Sigmoid colon (tissue), 7 donors: Measurements from ENCODE around the gene ME3. TPM values are rescaled to one million over a fixed set of nuclear protein-coding genes. Genes with fewer than 3 reads are reported as not detected.

ENCODE experiments used
- DNase-seq: peaks from one replicate; pipeline ENCODE4 v3.0.0-alpha.2; 2019
- H3K27ac ChIP-seq, 4 donors: fragments of 200-600 bp; sonication (generic); one replicate each; pipeline ENCODE4 v1.5.1; 2016 to 2019; ENCODE audit warnings: mild to moderate bottlenecking in 1 of 4
- H3K27me3 ChIP-seq, 3 donors: fragments of 200-600 bp; sonication (generic); one replicate each; pipeline ENCODE4 v1.5.1; 2019; ENCODE audit warnings: mild to moderate bottlenecking in 1 of 3
- H3K36me3 ChIP-seq, 4 donors: fragments of 200-600 bp; sonication (generic); one replicate each; pipeline ENCODE4 v1.5.1; 2016 to 2019
- H3K4me1 ChIP-seq, 4 donors: fragments of 200-600 bp; sonication (generic); one replicate each; pipeline ENCODE4 v1.5.1; 2017 to 2019
- H3K4me3 ChIP-seq, 4 donors: fragments of 200-600 bp; sonication (generic); one replicate each; pipeline ENCODE4 v1.5.1; 2017 to 2019; ENCODE audit warnings: mild to moderate bottlenecking in 2 of 4, moderate library complexity in 1 of 4
- H3K9me3 ChIP-seq, 4 donors: fragments of 200-600 bp in 3 of 4; sonication (generic) in 3 of 4; one replicate each; pipeline versions ENCODE4 v1.5.1 to v1.6.1; 2013 to 2019
- CTCF ChIP-seq, 4 experiments: fragments of 450-650 bp in 3 of 4; fragments of 200-600 bp in 1 of 4; IDR thresholded peaks; one replicate each; pipeline ENCODE4 v1.5.1; 2016 to 2019; ENCODE audit warnings: antibody characterized with exemption in 4 of 4, mild to moderate bottlenecking in 3 of 4, moderate library complexity in 2 of 4
- EP300 ChIP-seq, 4 donors: sonication (generic); formaldehyde crosslinking; IDR thresholded peaks; one replicate each; pipeline ENCODE4 v1.6.1; 2017; ENCODE audit warnings: antibody characterized with exemption in 4 of 4
- POLR2A ChIP-seq, 2 donors: fragments of 450-650 bp; IDR thresholded peaks; one replicate each; pipeline ENCODE4 v1.6.1; 2016; ENCODE audit warnings: antibody characterized with exemption in 2 of 2, mild to moderate bottlenecking in 2 of 2, moderate library complexity in 2 of 2
- POLR2AphosphoS5 ChIP-seq, 4 donors: sonication (generic); formaldehyde crosslinking; IDR thresholded peaks; one replicate each; pipeline ENCODE4 v1.6.1; 2017; ENCODE audit warnings: antibody characterized with exemption in 4 of 4
- WGBS, 2 donors: extraction: QIAGEN DNeasy Blood & Tissue Kit; methylation state at CpG; one replicate each; pipeline ENCODE4 v1.1.7; 2013; 5-methylcytosine and 5-hydroxymethylcytosine counted together
- intact Hi-C: fragments of 100-400 bp; cut with DNase I; formaldehyde crosslinking; loops from one replicate; pipeline ENCODE4 v1.15.1; 2023
- polyA plus RNA-seq, 3 donors: library from polyadenylated mRNA; stranded (reverse); fragments of 200-250 nt; gene quantifications; one replicate each; pipeline ENCODE4 v1.2.3, GENCODE V29; 2013
- total RNA-seq, 4 donors: library from RNA; depleted of rRNA; stranded (reverse); fragments of >200 nt; gene quantifications; one replicate each; pipeline ENCODE4 v1.1.0, GENCODE V29; 2016
- donor health status: healthy with polysubstance abuse.
- donor health status: Bipolar disorder and iron deficiency.
- donor health status: healthy.

ME3 gene
- total and polyA plus RNA-seq, 7 donors = 7.8 to 53.2 (median 25.5) TPM

GRCh38 chr11:86416494-86416893, 255.9 kb downstream of the ME3 start:
- Histone ChIP-seq H3K4me3 (no peak overlapping the region), H3K9me3 (no peaks in the 10 kb centered on the region), H3K27ac (no peak overlapping the region), H3K36me3 (no peaks in the 10 kb centered on the region), H3K4me1 (peaks cover 0 to 5% (median 0%) of the 10 kb centered on the region in 4 donors), H3K27me3 (no peaks in the 10 kb centered on the region)
- no peak for DNase-seq
- intact Hi-C loops = no loop called here
- TF ChIP-seq POLR2A (IDR thresholded peaks at IDR 0.05) (no peak), POLR2AphosphoS5 (IDR thresholded peaks at IDR 0.05) (no peak), CTCF (IDR thresholded peaks at IDR 0.05) (no peak), EP300 (IDR thresholded peaks at IDR 0.05) (no peak)
- WGBS, 2 donors = 88 to 93% methylated on average over 1 of the region's 1 CpG

GRCh38 chr11:86415026-86415425, 257.4 kb downstream of the ME3 start:
- 76 to 79% methylated on average over 4 of the region's 4 CpGs for WGBS, 2 donors
- Histone ChIP-seq H3K27me3 (no peaks in the 10 kb centered on the region), H3K36me3 (no peaks in the 10 kb centered on the region), H3K27ac (no peak overlapping the region), H3K4me1 (peaks cover 0 to 5% (median 0%) of the 10 kb centered on the region in 4 donors), H3K9me3 (no peaks in the 10 kb centered on the region), H3K4me3 (no peak overlapping the region)
- intact Hi-C loops = no loop called here
- TF ChIP-seq POLR2AphosphoS5 (IDR thresholded peaks at IDR 0.05) (no peak), POLR2A (IDR thresholded peaks at IDR 0.05) (no peak), CTCF (IDR thresholded peaks at IDR 0.05) (no peak), EP300 (IDR thresholded peaks at IDR 0.05) (no peak)
- DNase-seq = no peak

GRCh38 chr11:86414032-86414431, 258.4 kb downstream of the ME3 start:
- H3K36me3 ChIP-seq = no peaks in the 10 kb centered on the region
- 96% methylated on average over 2 of the region's 2 CpGs for WGBS, 2 donors
- H3K4me1 ChIP-seq = peaks cover 0 to 5% (median 0%) of the 10 kb centered on the region in 4 donors
- DNase-seq = no peak
- no peaks in the 10 kb centered on the region for H3K9me3 ChIP-seq
- no peaks in the 10 kb centered on the region for H3K27me3 ChIP-seq
- intact Hi-C loops = no loop called here
- H3K4me3 ChIP-seq = no peak overlapping the region
- TF ChIP-seq POLR2A (IDR thresholded peaks at IDR 0.05) (no peak), POLR2AphosphoS5 (IDR thresholded peaks at IDR 0.05) (no peak), EP300 (IDR thresholded peaks at IDR 0.05) (no peak), CTCF (IDR thresholded peaks at IDR 0.05) (no peak)
- no peak overlapping the region for H3K27ac ChIP-seq

GRCh38 chr11:86408845-86409244, 263.6 kb downstream of the ME3 start:
- TF ChIP-seq CTCF (IDR thresholded peaks at IDR 0.05) (no peak), EP300 (IDR thresholded peaks at IDR 0.05) (no peak), POLR2A (IDR thresholded peaks at IDR 0.05) (no peak), POLR2AphosphoS5 (IDR thresholded peaks at IDR 0.05) (no peak)
- no peak overlapping the region for H3K27ac ChIP-seq
- H3K36me3 ChIP-seq = no peaks in the 10 kb centered on the region
- no peaks in the 10 kb centered on the region for H3K4me1 ChIP-seq
- no peaks in the 10 kb centered on the region for H3K27me3 ChIP-seq
- DNase-seq = no peak
- no peak overlapping the region for H3K4me3 ChIP-seq
- no peaks in the 10 kb centered on the region for H3K9me3 ChIP-seq
- intact Hi-C loops = no loop called here

- Histone ChIP-seq H3K4me1 (no peaks in the 10 kb centered on the region), H3K27ac (no peak overlapping the region), H3K9me3 (no peaks in the 10 kb centered on the region), H3K4me3 (no peak overlapping the region), H3K36me3 (no peaks in the 10 kb centered on the region), H3K27me3 (no peaks in the 10 kb centered on the region)
- no peak for DNase-seq
- no peak for TF ChIP-seq POLR2AphosphoS5 (IDR thresholded peaks at IDR 0.05)
- no peak for TF ChIP-seq POLR2A (IDR thresholded peaks at IDR 0.05)
- TF ChIP-seq EP300 (IDR thresholded peaks at IDR 0.05) = no peak
- no peak for TF ChIP-seq CTCF (IDR thresholded peaks at IDR 0.05)
- WGBS, 2 donors = 33 to 49% methylated on average over 1 of the region's 1 CpG
- intact Hi-C loops = no loop called here
Observed at GRCh38 chr11:86403458-86403857, 269.0 kb downstream of the ME3 start.
